Nephron progenitor cell (in vitro differentiated cells): Measurements from ENCODE around the gene CYP26A1.

Source experiments
- DNase-seq: peaks from one replicate; pipeline ENCODE4 v3.0.0; 2021
- H3K27ac Mint-ChIP-seq: 2 replicates; pipeline ENCODE4 v1.8.0; 2021; ENCODE audit warnings: mild to moderate bottlenecking, moderate library complexity, mixed read lengths
- H3K27me3 Mint-ChIP-seq: 2 replicates; pipeline ENCODE4 v1.8.0; 2021; ENCODE audit warnings: mild to moderate bottlenecking, low read depth, mixed read lengths; ENCODE audit not compliant: poor library complexity
- H3K36me3 Mint-ChIP-seq: 2 replicates; pipeline ENCODE4 v1.8.0; 2021; ENCODE audit warnings: low read depth, mixed read lengths
- H3K4me1 Mint-ChIP-seq: 2 replicates; pipeline ENCODE4 v1.8.0; 2021; ENCODE audit warnings: mixed read lengths
- H3K4me3 Mint-ChIP-seq: 2 replicates; pipeline ENCODE4 v1.8.0; 2021; ENCODE audit warnings: mild to moderate bottlenecking, moderate library complexity, mixed read lengths
- H3K9me3 Mint-ChIP-seq: 2 replicates; pipeline ENCODE4 v1.8.0; 2021; ENCODE audit warnings: mild to moderate bottlenecking, moderate library complexity, mixed read lengths
- TF ChIP-seq, protein P1 (sequence below): fragments of 200-600 bp; sonication (generic); IDR thresholded peaks from 2 replicates; pipeline ENCODE4 v1.5.0; 2021; ENCODE audit warnings: antibody characterized with exemption

Gene CYP26A1

GRCh38 chr10:93063144-93063976 is 10.3 kb upstream of the CYP26A1 start:
- Mint-ChIP-seq H3K4me1 (peaks cover 17% of the 10 kb centered on the region), H3K27me3 (peaks cover 98% of the 10 kb centered on the region), H3K27ac (no peak overlapping the region), H3K4me3 (peak overlapping the region; percentile 52), H3K36me3 (peaks cover 17% of the 10 kb centered on the region), H3K9me3 (peaks cover 21% of the 10 kb centered on the region)
- DNase-seq: no peak
- TF ChIP-seq, protein P1, sequence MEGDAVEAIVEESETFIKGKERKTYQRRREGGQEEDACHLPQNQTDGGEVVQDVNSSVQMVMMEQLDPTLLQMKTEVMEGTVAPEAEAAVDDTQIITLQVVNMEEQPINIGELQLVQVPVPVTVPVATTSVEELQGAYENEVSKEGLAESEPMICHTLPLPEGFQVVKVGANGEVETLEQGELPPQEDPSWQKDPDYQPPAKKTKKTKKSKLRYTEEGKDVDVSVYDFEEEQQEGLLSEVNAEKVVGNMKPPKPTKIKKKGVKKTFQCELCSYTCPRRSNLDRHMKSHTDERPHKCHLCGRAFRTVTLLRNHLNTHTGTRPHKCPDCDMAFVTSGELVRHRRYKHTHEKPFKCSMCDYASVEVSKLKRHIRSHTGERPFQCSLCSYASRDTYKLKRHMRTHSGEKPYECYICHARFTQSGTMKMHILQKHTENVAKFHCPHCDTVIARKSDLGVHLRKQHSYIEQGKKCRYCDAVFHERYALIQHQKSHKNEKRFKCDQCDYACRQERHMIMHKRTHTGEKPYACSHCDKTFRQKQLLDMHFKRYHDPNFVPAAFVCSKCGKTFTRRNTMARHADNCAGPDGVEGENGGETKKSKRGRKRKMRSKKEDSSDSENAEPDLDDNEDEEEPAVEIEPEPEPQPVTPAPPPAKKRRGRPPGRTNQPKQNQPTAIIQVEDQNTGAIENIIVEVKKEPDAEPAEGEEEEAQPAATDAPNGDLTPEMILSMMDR: no peak

DNA sequence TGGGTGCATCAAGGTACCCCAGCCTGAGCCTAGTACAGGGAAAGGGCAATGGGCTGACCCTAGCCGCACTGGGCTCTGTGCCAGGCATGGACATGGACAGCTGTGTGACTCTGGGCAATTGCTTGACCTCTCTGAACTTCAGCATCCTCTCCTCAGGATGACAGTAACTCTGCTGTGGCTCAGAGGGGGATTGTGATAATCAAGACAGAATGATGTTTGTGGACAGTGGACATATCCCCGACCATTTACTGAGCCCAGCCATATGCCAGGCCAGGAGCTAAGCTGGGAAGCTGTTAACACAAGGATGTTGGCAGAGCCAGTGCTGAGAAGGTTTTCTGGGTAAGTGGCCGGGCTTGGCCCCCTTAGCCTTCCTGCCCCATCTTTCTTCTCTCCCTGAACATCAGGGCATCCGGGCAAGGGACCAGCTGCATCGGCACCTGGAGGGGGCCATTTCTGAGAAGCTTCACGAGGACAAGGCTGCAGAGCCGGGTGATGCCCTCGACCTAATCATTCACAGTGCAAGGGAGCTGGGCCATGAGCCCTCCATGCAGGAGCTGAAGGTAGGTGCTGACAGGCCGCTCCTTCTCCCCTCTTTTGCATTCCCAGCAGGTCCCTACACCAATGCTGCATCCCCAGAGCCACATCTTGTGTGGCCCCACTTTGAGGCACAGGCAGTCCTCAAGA is 9.6 kb upstream of the CYP26A1 start:
- DNase-seq: no peak
- peaks cover 10% of the 10 kb centered on the region for H3K36me3 Mint-ChIP-seq
- peaks cover 25% of the 10 kb centered on the region for H3K4me1 Mint-ChIP-seq
- TF ChIP-seq, protein P1: no peak
- peak overlapping the region; percentile 52 for H3K4me3 Mint-ChIP-seq
- peaks cover 98% of the 10 kb centered on the region for H3K27me3 Mint-ChIP-seq
- H3K27ac Mint-ChIP-seq: no peak overlapping the region
- peaks cover 16% of the 10 kb centered on the region for H3K9me3 Mint-ChIP-seq

DNA sequence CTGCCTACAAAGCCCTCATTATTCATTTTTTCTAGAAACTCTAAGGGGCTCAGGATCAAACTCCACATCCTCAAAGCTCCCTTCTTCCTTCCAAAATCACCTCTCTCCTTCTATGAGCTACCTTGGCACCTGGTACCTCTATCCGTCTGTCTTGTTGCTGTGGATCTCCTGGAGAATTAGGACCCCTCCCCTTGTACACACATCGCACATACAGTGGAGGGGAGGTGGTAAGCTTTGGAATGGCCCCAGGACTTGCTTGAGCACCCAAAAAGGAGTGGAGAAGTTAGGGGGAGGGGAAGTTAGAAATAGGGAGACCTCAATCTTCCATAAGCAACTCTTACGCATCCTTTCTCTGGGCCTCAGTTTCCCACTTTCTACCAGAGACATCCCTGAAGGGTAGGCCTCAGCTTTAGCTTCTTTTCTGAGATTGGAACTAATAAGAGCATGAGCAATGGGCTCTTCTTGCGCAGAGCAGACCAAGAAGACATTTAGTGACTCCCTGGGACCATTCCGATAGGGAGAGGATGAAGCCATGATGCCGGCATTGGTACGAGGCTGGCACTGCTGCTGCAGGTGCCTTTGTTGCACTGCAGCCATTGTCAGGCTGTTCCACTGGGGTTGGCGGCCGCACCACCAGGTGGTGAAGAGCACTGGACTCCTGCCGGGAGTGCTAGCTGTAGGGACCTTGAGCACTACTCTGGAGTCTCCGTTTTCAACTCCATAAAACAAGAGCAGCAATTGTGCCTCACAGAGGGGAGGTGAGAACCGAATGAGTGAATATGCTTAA is 8.6 kb upstream of the CYP26A1 start:
- TF ChIP-seq, protein P1: no peak
- Mint-ChIP-seq H3K4me3 (peak overlapping the region; percentile 73), H3K9me3 (peaks cover 6% of the 10 kb centered on the region), H3K4me1 (peaks cover 30% of the 10 kb centered on the region), H3K27ac (no peak overlapping the region), H3K27me3 (peaks cover 98% of the 10 kb centered on the region), H3K36me3 (peaks cover under 1% of the 10 kb centered on the region)
- no peak for DNase-seq

DNA sequence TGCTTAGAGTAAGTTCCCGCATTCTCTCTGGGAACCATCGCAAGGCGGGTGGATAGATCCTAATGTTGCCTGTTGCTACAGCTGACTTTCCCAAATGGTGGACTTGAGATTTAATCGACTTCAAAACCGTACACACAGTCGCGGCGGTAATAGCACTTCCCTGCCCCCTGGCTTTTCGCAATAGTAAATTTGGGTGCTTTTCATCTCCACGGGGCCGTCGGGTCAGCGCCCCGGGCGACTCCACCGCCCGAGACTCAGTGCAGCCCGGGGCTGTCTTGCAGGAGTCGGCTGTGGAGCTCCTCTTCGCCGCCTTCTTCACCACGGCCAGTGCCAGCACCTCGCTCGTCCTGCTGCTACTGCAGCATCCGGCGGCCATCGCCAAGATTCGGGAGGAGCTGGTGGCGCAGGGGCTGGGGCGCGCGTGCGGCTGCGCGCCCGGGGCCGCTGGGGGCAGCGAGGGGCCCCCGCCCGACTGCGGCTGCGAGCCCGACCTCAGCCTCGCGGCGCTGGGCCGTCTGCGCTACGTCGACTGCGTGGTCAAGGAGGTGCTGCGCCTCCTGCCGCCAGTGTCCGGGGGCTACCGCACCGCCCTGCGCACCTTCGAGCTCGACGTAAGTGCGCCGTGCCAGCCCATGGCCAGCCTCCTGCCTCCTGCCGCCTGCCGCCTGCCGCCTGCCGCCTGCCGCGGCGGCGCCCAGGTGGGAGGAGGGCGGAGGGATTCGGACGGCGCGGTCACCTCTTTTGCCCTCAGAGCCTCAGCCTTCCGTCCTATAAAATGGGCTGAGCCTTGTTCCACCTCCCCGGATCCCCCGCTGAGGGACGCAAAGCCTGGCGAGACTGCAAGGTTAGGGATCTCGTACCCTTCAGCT is 7.8 kb upstream of the CYP26A1 start:
- TF ChIP-seq, protein P1: no peak
- H3K27me3 Mint-ChIP-seq: peaks cover 98% of the 10 kb centered on the region
- DNase-seq: peak; percentile 66

DNA sequence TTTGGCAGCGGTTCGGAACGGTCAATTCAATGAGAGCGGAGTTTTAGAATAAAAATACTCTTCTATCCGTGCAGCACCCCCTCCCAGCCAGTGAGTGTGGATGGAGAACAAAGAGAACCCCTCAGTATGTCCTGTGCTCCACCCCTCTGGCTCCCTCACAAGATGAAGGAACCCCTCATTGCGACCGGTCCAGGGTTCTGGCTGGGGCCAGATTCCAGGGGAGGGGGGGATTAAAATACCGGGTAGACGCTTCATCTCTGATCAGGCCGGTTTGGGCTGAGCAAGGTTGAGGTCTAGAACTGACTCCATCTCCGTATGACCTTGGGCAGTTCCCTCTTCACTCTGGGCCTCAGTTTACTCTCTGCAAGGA is 7.2 kb upstream of the CYP26A1 start:
- no peak for DNase-seq
- H3K27me3 Mint-ChIP-seq: peaks cover 100% of the 10 kb centered on the region
- H3K4me3 Mint-ChIP-seq: peak overlapping the region; percentile 44
- H3K36me3 Mint-ChIP-seq: no peaks in the 10 kb centered on the region
- H3K4me1 Mint-ChIP-seq: peaks cover 44% of the 10 kb centered on the region
- no peak overlapping the region for H3K27ac Mint-ChIP-seq
- H3K9me3 Mint-ChIP-seq: peaks cover 5% of the 10 kb centered on the region
- TF ChIP-seq, protein P1: no peak

More for the DNA sequence above, 7.8 kb upstream of the CYP26A1 start:
- Mint-ChIP-seq H3K36me3 (no peaks in the 10 kb centered on the region), H3K4me3 (peak overlapping the region; percentile 73), H3K27ac (no peak overlapping the region), H3K9me3 (peaks cover 5% of the 10 kb centered on the region), H3K4me1 (peaks cover 38% of the 10 kb centered on the region)
